OCI-M2 (cell line): Measurements from ENCODE around the gene HUWE1.

Experiments used
- DNase-seq: peaks from one replicate; lab custom pipeline; 2025; ENCODE audit not compliant: unreplicated experiment; lab: John Stamatoyannopoulos, UW

HUWE1 gene

DNA sequence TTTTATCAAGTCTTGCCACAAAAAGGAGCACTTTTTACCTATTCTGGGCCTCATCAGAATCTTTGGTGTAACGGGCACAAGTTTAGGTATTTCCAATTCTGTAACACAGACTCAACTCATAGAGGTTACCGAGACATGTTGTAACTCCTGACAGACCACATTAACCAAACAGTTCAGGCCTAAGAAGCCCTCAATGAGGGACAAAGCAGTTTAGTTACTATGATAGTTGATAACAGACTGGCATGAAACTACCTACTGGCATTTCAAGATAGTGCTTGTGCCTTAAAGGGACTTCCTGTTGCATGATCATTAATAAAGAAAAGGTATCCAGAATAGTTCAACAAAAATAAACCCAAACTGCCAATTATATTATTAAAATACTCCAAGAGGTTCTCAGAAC lies 64.1 kb downstream of the HUWE1 start:
- DNase-seq = no peak

DNA sequence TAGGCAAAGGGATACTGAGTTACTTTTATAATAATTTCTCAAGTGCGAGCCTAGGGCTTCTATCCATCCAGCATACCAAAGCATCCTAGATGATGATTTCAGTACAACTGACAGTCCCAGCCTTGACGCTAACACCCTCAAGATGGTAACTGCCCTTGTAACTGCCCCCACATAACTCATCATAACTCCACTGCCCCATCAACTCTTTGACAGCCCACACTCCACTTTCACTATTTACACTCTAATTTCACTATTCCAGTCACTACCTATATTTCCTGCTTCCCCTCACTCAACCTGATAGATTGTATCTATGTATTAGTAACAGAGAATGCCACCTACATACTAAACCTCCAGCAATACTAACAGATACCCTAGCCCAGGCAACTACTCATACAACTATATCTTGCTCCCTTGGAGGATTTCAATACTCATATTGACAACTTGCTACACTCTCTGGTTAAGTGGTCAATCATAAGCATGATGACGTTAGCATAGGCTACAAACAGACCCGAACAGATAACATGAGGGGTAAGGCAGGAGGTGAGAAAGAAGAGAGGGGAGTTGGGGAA lies 65.0 kb downstream of the HUWE1 start:
- no peak for DNase-seq

DNA sequence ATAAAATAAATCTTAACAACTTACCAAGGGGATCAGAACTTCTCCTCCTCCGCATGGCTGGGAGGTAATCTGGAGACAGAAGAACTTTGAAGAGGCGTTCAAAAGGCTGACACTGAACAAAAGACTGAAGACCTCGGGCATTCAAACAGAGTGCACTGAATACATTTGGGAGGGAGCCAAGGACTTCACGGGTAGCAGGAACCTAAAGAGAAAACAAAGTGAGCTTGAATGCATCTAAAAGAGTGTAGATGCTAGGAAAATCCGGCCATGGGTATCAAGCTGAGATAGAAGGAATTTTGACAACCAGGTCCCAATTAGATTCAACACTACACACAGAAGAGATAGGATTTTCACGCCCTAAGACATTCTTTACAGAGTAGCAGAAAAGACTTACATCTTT lies 69.6 kb downstream of the HUWE1 start:
- DNase-seq = no peak

DNA sequence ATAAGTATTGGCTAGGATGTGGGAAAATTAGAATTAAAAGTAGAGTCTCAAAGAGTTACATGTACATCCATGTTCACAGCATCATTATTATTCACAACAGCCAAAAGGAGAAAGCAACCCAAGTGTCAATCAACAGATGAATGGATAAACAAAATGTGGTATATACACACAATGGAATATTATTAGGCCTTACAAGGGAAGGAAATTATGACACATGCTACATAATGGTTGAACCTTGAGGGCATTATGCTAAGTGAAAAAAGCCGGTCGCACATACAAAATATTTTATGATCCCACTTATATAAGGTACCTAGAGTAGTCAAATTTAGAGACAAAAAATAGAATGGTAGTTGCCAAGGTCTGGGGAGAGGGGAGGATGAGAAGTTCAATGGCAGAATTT lies 80.1 kb downstream of the HUWE1 start:
- DNase-seq = no peak

DNA sequence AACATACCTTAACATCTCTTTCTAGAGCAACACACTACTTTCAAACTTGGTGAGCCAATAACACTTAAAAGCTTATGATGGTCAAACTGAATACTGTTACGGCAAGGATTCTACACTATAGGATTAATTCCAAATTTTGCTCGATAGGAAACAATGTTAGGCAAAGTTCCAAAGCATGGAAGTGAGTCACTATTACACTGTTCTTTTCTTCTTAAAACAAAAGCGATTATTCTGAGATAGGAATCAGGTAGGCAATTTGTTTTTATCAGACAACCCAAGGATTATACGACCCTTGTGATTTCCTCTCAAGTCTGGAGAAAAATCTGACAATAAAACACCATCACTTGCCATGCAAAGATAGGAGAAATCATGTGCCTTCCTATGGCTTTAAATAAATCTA lies 81.5 kb downstream of the HUWE1 start:
- DNase-seq = no peak

DNA sequence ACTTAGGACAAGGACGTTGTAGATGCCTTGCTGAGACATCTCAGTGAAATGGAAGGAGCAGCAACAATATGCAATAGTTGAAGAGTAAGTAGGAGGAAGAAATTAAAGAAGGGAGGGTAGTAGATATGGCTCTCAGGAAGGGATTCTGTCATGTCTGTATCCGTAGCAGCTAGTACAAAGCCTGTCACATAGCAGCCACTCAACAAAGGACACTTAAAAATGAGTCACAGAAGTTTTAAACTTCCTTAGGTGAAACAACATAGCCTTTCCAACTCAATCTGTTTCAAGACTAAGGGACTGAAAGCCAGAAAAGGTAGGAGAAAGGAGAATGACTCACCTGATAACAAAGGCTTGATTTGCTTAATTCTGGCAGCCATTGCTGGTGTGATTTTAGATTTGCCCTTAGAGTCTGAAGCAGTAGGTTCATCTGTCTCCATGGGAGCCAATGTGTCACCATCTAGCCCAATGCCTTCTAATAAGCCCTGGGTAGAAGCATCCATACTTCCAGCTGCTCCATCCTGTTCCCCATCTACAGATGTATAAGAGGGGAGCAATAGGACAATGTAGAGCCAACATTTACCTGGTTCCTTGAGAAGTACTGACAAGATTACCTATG lies 86.6 kb downstream of the HUWE1 start:
- no peak for DNase-seq

DNA sequence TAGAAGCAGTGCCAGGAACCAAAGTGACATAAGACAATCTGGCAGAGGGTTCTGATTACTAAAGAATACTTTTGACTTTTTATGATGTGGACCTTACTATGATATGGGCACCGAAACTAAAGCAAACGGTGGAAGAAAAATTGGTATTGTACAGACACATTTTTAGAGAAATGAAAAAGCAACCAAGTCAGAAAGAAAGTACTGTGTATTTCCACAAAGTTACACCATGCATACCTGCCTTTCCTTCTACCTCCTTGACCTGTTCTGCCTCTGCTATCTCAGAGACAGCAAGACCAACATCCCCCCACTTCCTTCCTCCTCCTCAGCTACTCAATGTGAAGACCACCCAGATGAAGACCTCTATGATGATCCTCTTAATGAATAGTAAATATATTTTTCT lies 88.3 kb downstream of the HUWE1 start:
- no peak for DNase-seq

DNA sequence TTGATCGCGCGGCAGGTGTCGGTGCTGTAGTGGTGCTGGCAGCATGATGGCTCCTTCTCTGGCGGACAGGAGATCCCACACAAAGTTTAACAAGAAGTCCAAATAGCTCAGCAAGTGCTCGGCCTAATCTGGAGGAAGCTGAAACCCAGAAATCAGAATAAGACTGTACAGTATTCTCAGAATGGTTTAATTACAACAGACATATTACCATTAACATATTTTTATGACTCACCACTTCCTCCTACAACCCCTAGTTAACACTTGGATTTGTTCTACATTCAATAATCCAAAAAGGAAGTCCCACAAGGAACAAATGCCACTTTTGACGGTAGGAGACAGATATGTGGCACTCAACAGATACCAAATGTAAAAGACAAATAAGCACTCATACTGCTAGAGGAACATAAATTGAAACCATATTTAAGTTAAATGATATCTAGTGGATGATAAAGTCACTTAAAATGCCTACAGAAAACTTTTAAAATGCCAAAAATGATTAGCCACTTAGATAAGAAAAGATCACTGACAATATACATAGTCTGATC lies 91.2 kb downstream of the HUWE1 start:
- no peak for DNase-seq

DNA sequence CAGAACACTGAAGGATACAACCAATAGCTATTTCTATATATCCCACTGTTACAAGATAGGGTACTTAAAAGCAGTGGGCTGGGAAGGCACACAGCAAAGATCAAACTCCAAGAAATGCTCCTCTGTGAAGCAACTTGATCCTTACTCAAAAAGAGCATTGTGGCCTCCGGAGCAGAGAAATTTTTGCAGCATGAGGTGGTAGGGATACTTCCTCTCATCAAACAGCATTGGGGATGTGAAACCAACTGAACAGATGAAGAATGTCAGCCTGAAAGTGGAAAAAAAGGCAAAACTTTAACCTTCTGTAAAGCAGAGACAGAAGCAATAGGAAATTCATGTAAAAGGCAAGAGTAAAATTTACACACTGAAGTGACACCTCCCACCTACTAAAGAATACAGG lies 92.2 kb downstream of the HUWE1 start:
- DNase-seq = no peak

DNA sequence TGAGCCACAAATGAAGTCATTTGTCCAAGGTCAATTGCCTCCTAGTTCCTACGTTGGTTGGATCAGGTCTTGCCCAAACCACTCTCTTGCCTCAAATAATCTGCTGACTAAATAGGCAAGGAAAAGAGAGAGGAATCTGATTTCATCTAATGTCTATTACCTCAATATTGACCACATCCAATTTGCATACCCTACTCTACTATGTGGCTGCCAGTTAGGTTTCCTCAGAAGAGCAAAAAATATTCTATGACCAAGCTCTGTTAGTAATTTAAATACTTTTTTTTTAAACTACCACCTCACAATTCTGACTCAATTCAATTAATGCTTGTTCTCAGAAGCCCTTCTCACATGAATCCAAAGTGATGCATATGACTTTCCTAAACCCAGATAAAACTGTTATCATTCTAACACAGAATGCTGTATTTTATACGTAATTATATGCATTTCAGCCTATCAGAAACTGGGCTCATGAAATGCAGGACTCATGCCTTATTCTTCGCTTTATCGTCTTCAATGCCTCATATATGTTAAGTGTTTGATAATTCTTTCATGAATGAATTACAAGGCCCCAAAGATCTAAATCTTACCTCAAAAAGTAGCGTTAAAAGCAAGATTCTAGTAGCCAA lies 98.6 kb downstream of the HUWE1 start:
- DNase-seq = no peak

DNA sequence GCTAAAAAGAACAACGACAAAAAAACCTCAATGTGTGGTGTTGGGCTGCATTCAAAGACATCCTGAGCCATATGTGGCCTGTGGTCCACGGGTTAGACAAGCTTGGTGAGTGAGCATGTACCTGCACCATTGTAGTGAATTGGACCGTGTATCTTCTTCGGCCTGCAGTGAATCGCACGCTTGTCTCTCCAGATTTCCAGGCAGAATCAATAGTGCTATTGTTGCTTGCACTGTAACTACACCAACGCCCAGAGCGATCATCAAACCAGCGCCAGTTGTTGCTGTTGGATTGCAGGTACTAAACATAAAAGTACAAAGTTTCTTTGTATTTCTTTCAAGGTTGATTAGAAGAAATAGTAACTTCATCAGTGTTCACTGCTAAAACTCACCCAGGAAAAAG lies 101.6 kb downstream of the HUWE1 start:
- no peak for DNase-seq

DNA sequence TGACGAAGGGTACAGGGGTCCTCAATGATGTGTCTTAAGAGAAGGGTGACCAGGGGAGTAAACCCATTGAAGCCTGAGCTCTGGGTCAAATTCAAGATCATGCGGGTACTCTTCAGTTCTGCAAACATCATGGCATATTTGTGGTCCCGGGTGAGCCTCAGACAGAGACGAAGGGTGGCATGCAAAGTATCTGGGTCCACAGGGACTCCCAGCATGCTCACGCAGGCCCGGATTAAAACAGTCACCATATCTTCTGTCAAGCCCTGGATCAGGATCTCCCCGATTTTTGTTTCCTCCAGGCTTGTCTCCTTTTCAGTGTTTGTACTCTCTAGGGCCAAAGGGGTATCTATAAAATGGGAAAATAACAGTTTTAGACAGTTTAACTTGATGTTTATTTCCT lies 102.9 kb downstream of the HUWE1 start:
- no peak for DNase-seq

DNA sequence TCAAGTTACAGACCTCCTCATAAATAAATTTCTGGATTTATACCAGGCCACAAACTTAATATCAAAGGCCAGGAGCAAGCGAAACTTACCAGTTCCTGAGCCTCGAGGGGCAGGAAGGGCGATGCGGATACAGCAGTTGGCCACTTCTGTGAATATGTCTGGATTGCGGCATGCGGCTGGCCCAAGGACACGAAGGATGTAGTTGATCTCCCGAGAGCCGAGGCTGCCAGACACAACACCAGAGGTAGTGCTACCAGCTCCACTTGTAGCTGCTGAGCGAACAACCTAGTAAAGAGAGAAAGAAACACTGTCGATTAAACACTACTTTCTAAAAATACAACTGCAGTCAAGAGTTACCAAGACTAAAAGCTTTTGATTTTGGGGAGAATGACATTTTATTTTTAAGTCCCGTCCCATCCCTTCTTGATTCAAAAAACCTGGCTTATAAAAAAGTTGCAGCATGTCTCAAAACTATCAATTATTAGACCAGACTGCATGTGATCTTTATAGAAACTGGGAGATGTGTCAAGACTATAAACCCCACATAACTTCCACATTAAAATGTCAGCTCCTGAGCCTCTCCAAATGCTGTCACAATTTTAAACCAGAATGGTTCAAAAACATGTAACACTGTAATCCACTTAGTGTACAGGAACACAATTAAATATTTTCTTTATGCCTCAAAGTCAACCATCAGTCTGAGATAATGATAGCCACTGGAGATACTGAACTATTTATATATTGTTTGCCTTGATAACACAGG lies 105.6 kb downstream of the HUWE1 start:
- no peak for DNase-seq

DNA sequence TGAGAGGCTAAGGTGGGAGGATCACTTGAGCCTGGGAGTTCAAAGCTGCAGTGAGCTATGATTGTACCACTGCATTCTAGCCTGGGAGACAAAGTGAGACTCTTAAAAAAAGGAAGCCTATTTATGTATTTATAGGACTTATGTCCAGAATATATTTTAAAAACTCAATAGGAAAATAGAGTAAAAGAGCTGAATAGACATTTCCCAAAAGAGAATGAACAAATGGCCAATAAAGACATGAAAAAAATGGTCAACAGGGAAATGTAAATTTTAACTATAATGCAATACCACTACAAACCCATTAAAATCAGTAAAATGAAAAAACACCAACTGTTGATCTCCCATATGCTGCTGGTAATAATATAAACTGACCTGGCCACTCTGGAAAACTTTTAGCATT lies 115.0 kb downstream of the HUWE1 start:
- no peak for DNase-seq

DNA sequence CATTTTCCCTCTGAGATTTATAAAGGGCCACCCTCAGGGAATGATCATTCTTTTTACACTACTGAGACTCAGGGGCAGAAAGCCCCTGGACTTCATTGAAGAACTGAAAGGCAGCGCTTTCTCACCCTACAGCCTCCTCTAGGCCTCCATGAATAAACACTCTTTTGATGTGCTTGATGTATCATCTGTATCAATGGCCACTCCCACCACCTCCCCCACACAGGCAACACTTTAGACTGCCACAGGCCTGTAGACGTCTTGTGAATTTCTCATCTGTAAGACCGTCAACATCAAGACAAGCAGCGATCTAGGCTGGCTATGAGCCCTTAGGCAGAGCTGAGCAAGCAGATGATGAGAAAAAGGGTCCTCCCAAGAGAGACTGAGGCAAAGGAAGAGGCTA lies 123.2 kb downstream of the HUWE1 start:
- no peak for DNase-seq

DNA sequence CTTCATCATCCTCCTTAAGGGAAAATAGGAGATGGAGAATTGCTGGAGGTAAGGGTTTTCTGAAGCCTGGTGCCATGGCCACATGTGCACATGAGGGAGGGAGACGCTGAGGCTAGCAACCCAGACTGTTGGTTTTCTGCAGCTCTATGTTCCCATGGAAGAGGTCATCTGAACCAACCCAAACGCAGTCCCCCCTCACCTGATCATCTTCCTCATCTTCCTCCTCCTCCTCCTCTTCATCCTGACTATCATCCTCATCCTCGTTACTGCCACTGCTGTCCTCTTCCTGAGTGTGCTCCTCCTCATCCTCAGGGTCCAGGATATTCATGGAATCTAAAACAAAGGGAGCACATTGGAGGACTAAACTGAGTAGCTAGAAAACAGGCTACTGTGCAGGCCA lies 124.6 kb downstream of the HUWE1 start:
- no peak for DNase-seq

DNA sequence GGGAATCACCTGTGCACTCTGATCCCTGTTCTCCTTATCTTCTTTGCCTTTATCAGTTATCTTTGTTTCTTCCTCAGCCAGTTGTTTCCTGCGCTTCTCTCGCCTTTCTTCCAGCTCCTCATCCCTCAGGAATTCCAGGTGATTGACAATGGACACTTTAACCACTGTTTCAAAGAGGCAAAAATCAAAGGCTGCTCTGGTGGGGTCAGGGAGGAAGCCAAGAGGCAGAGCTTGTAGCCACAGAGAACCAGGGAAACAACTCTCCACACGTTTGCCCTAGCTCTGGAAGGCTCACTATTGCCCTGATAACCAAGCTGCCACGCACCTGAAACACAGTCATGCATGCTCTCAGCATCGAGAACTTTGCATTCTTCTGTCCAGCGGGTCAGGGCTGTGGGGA lies 127.9 kb downstream of the HUWE1 start:
- no peak for DNase-seq

DNA sequence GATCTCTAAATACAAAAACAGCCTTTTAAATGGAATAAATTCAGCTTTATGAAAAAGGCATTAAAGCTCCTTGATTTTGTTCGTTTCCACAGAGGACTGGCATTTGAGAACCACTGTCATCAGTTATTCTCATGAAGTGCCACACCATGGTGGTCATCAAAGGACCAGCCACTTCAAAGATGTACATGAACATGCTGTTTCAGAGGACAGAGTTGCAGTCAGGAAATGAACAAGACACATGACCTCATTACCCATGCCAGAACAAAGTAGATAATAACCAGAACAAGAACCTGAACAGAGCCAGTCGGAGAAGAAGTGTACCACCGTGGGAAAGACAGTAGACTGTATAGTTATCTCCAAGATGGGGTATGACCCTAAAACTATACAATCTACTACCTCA lies 129.7 kb downstream of the HUWE1 start:
- no peak for DNase-seq

DNA sequence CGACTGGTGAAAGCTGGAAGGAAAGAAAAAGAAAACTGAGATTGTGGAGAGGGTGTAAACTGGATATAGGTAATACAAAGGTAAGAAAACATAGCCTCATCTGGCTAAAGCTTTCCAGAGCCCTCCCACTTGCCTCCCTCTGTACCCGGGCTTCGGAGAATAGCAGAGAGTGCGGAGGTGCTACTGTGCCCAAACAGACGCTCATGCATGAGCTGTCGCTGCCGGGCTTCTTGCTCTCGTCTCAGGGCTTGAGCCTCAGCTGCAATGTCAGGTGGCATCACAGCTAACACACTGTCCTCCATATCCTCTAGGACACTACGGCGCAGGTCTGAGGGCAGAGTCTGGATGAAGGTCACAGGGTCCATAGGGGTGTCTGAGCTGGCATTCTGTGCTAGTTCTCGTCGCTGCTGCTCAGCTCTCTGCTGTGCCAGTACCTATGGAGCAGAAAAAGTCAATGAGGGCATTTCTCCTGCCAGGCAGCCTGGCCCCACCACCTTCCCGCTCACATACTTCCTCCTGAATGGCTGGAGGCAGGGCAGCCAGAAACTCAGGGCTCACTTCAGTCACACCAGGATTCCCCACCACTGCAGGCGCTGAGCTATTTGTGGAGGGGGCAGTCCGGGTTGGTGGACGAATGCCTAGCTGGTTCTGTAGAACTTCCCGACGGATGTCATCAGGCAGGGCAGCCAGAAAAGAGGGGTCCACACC lies 135.6 kb downstream of the HUWE1 start:
- no peak for DNase-seq

DNA sequence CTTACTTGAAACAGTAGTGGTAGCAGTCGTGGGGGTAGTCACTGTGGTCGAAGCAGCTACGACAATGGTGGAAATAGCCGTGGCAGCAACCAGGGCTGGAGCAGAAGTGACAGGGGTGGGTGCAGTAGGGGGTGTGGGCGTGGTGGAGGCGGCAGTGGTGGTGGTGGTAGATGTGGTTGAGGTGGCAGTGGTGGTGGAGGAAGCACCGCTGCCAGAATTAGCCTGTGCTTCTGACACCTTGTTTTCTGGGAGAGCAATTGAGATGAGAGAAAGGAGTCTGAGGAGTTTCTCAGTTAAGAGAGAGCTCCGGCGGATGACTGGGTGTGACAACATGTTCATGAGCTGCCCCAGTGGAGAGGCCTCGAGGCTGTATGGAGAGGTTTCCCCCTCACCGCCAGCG lies 138.9 kb downstream of the HUWE1 start:
- no peak for DNase-seq

DNA sequence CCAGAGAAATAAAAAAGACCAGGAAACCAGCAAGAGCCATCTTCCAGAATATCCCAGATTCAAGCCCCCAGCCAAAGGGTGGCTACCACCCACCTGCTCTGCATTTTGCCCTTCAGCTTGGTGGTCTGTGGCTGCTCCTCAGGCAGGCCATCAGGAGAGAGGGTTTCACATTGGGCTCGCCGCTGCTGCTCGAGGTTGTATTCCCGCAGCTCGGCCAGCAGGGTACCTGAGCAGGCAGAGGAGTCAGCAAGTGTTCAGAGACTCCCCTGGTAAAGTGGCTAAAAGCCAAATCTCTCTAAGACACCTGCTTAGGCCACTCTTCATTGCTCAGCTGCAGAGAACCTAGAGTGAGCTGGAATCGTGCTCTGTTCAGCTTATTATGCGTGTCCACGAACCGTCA lies 141.6 kb downstream of the HUWE1 start:
- no peak for DNase-seq
